Trophoblast cell (in vitro differentiated cells and primary cell): ENCODE results near the gene PGS1.
A peak's percentile ranks its signal among the peaks of the same experiment; 100 is the strongest.

ENCODE experiments used
- DNase-seq, 2 donors: peaks; one replicate each; pipeline ENCODE4 v3.0.0-alpha.2; 2016
- H2AFZ ChIP-seq: 2 replicates; pipeline ENCODE4 v1.6.1; 2013; ENCODE audit warnings: low read length, moderate library complexity, mild to moderate bottlenecking; ENCODE audit not compliant: insufficient read depth, poor library complexity
- H2AK5ac ChIP-seq: 2 replicates; pipeline ENCODE4 v1.6.1; 2013; ENCODE audit warnings: mild to moderate bottlenecking, low read length
- H2BK120ac ChIP-seq: 2 replicates; pipeline ENCODE4 v1.6.1; 2013; ENCODE audit warnings: low read length, mild to moderate bottlenecking, moderate library complexity; ENCODE audit not compliant: insufficient read depth, poor library complexity
- H2BK12ac ChIP-seq: 2 replicates; pipeline ENCODE4 v1.6.1; 2013; ENCODE audit warnings: mild to moderate bottlenecking, low read length, moderate library complexity
- H2BK5ac ChIP-seq: 2 replicates; pipeline ENCODE4 v1.6.1; 2013; ENCODE audit warnings: low read length, low read depth, moderate library complexity, mild to moderate bottlenecking; ENCODE audit not compliant: poor library complexity
- H3K14ac ChIP-seq: 2 replicates; pipeline ENCODE4 v1.6.1; 2013; ENCODE audit warnings: mild to moderate bottlenecking, low read length
- H3K18ac ChIP-seq: 2 replicates; pipeline ENCODE4 v1.6.1; 2013; ENCODE audit warnings: mild to moderate bottlenecking, low read length
- H3K23ac ChIP-seq: 2 replicates; pipeline ENCODE4 v1.6.1; 2013; ENCODE audit warnings: low read length
- H3K27ac ChIP-seq: 2 replicates; pipeline ENCODE4 v1.5.1; 2013; ENCODE audit warnings: low read depth, mild to moderate bottlenecking, inconsistent platforms, low read length, moderate library complexity
- H3K27me3 ChIP-seq: 2 replicates; pipeline ENCODE4 v1.6.1; 2013; ENCODE audit warnings: inconsistent platforms, mild to moderate bottlenecking, low read length, moderate library complexity; ENCODE audit not compliant: insufficient read depth
- H3K36me3 ChIP-seq, 2 experiments: 1 replicate in 1 of 2; 2 replicates in 1 of 2; pipeline ENCODE4 v1.6.1; 2013; ENCODE audit warnings: low read length in 2 of 2, mild to moderate bottlenecking in 2 of 2, moderate library complexity in 1 of 2; ENCODE audit not compliant: insufficient read depth in 2 of 2, control insufficient read depth in 1 of 2
- H3K4ac ChIP-seq: 2 replicates; pipeline ENCODE4 v1.6.1; 2013; ENCODE audit warnings: low read depth, mild to moderate bottlenecking, low read length, moderate library complexity
- H3K4me1 ChIP-seq, 2 experiments: 1 replicate in 1 of 2; 2 replicates in 1 of 2; pipeline ENCODE4 v1.6.1; 2013; ENCODE audit warnings: low read length in 2 of 2, mild to moderate bottlenecking in 2 of 2, moderate library complexity in 1 of 2; ENCODE audit not compliant: insufficient read depth in 2 of 2, control insufficient read depth in 1 of 2
- H3K4me2 ChIP-seq: 2 replicates; pipeline ENCODE4 v1.6.1; 2013; ENCODE audit warnings: inconsistent platforms, mild to moderate bottlenecking, low read length, moderate library complexity
- H3K4me3 ChIP-seq: 2 replicates; pipeline ENCODE4 v1.5.1; 2013; ENCODE audit warnings: mild to moderate bottlenecking, low read depth, low read length, inconsistent platforms
- H3K79me1 ChIP-seq: one replicate; pipeline ENCODE4 v1.6.1; 2013; ENCODE audit warnings: low read length
- H3K79me2 ChIP-seq: 2 replicates; pipeline ENCODE4 v1.6.1; 2013; ENCODE audit warnings: low read length, mild to moderate bottlenecking; ENCODE audit not compliant: control insufficient read depth, insufficient read depth, poor library complexity
- H3K9ac ChIP-seq: 2 replicates; pipeline ENCODE4 v1.6.1; 2013; ENCODE audit warnings: mild to moderate bottlenecking, low read length
- H3K9me3 ChIP-seq: 2 replicates; pipeline ENCODE4 v1.6.1; 2013; ENCODE audit warnings: low read depth, mild to moderate bottlenecking, control low read depth, inconsistent platforms, low read length; ENCODE audit not compliant: insufficient read depth
- H4K12ac ChIP-seq: 2 replicates; pipeline ENCODE4 v1.6.1; 2013; ENCODE audit warnings: low read depth, mild to moderate bottlenecking, low read length, moderate library complexity
- H4K8ac ChIP-seq: 2 replicates; pipeline ENCODE4 v1.6.1; 2013; ENCODE audit warnings: low read depth, mild to moderate bottlenecking, low read length, moderate library complexity
- H4K91ac ChIP-seq: one replicate; pipeline ENCODE4 v1.6.1; 2013; ENCODE audit warnings: low read depth, mild to moderate bottlenecking, low read length, moderate library complexity
- WGBS: extraction: QIAGEN DNeasy Blood & Tissue Kit; methylation state at CpG from one replicate; pipeline ENCODE4 v1.1.7; 2013; ENCODE audit warnings: missing lambda C conversion rate; ENCODE audit not compliant: insufficient read length, insufficient coverage; ENCODE audit errors: extremely low coverage; 5-methylcytosine and 5-hydroxymethylcytosine counted together

The PGS1 gene

DNA sequence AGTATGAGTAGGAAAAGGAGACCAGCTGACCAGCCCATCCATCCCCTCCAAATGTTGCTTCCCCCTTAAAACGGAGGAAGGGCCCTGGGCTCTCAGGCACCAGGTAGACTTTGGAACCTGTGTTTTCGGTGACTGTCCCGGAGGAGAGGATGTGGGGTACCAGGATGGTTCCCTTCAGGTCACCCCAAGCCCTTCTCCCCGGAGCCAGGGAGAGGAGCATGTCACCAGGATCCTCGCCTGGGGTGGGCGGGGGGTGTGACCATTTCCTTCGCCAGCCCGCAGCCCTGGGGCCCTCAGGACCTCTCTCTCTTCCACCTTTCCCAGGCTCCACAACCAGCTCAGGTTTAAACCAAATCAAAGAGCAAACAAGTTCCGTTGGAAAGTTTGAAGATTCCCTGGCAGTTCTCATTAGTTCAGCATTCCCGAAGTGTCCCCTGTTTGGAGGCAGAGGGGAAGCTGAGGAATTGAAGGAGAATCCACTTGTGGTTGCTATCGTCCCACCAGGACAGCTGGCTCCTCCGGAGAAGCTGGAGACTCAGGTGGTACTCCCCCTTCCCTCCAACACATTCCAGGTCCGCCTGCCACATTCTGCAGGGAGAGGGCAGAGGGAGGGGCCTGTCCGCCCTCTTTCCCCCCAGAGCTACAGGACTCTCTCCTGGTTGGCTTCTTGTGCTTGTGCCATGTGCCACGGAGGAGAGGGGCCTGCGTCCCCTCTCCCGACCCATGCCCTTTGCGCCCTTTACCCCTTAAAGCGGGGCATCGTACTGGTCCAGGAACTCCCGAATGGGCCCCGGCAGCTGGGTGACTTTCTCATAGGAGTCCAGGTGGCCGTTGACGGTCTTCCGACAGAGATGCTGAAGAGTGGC, 20.5 kb upstream of the PGS1 start:
- Histone ChIP-seq H3K36me3 (peaks cover 20 to 24% of the 10 kb centered on the region in 2 experiments), H3K79me1 (peaks cover 55% of the 10 kb centered on the region), H2BK120ac (peak overlapping the region; percentile 7), H3K4me2 (peak overlapping the region; percentile 71), H3K9ac (peak overlapping the region; percentile 44), H3K27me3 (peaks cover 1% of the 10 kb centered on the region), H2BK5ac (peak overlapping the region; percentile 28), H3K27ac (peak overlapping the region; percentile 92), H3K9me3 (no peaks in the 10 kb centered on the region), H3K4me1 (peaks cover 35 to 44% of the 10 kb centered on the region in 2 experiments), H3K79me2 (peaks cover 32% of the 10 kb centered on the region), H2BK12ac (no peak overlapping the region), H4K12ac (no peak overlapping the region), H3K14ac (peak overlapping the region; percentile 0), H3K18ac (peak overlapping the region; percentile 16), H4K91ac (peak overlapping the region; percentile 11), H2AFZ (no peak overlapping the region), H3K4me3 (peak overlapping the region; percentile 98), H4K8ac (peak overlapping the region; percentile 15), H2AK5ac (no peak overlapping the region), H3K4ac (peak overlapping the region; percentile 54), H3K23ac (no peak overlapping the region)
- DNase-seq, result no peak
- WGBS, result no CpG with 5 or more reads among the region's 25 CpGs

GRCh38 chr17:78358538-78359320, 19.7 kb upstream of the PGS1 start:
- peak overlapping the region; percentile 96 for H2BK5ac ChIP-seq
- H3K9me3 ChIP-seq, result no peaks in the 10 kb centered on the region
- H2BK12ac ChIP-seq, result no peak overlapping the region
- peak overlapping the region; percentile 98 for H3K9ac ChIP-seq
- H4K12ac ChIP-seq, result no peak overlapping the region
- H4K91ac ChIP-seq, result peak overlapping the region; percentile 78
- peaks cover 32% of the 10 kb centered on the region for H3K79me2 ChIP-seq
- peak overlapping the region; percentile 57 for H4K8ac ChIP-seq
- H2BK120ac ChIP-seq, result peak overlapping the region; percentile 86
- H3K18ac ChIP-seq, result peak overlapping the region; percentile 92
- H3K36me3 ChIP-seq, result peaks cover 20 to 24% of the 10 kb centered on the region in 2 experiments
- peak overlapping the region; percentile 17 for H2AFZ ChIP-seq
- H2AK5ac ChIP-seq, result peak overlapping the region; percentile 45
- peak overlapping the region; percentile 98 for H3K4me3 ChIP-seq
- H3K14ac ChIP-seq, result peak overlapping the region; percentile 96
- peak overlapping the region; percentile 71 for H3K4me2 ChIP-seq
- DNase-seq, result peak in 1 of 2 donors; percentile 45
- peak overlapping the region; percentile 92 for H3K27ac ChIP-seq
- WGBS, result no CpG with 5 or more reads among the region's 72 CpGs
- peaks cover 36 to 45% of the 10 kb centered on the region in 2 experiments for H3K4me1 ChIP-seq
- H3K79me1 ChIP-seq, result peaks cover 52% of the 10 kb centered on the region
- no peak overlapping the region for H3K23ac ChIP-seq
- H3K27me3 ChIP-seq, result peaks cover 1% of the 10 kb centered on the region
- H3K4ac ChIP-seq, result peak overlapping the region; percentile 54

GRCh38 chr17:78359321-78359996, 19.0 kb upstream of the PGS1 start:
- peaks cover 36 to 43% of the 10 kb centered on the region in 2 experiments for H3K4me1 ChIP-seq
- peak; percentile 31 to 50 for DNase-seq
- H3K9me3 ChIP-seq, result no peaks in the 10 kb centered on the region
- peak overlapping the region; percentile 86 for H2BK120ac ChIP-seq
- H4K8ac ChIP-seq, result peak overlapping the region; percentile 82
- peak overlapping the region; percentile 40 for H2AFZ ChIP-seq
- H3K14ac ChIP-seq, result peak overlapping the region; percentile 96
- peak overlapping the region; percentile 78 for H4K91ac ChIP-seq
- peak overlapping the region; percentile 54 for H3K4ac ChIP-seq
- peaks cover 54% of the 10 kb centered on the region for H3K79me1 ChIP-seq
- H3K23ac ChIP-seq, result no peak overlapping the region
- H3K27me3 ChIP-seq, result peaks cover 1% of the 10 kb centered on the region
- peak overlapping the region; percentile 92 for H3K27ac ChIP-seq
- no CpG with 5 or more reads among the region's 70 CpGs for WGBS
- peak overlapping the region; percentile 92 for H3K18ac ChIP-seq
- peak overlapping the region; percentile 98 for H3K9ac ChIP-seq
- peak overlapping the region; percentile 87 for H2AK5ac ChIP-seq
- peak overlapping the region; percentile 96 for H2BK5ac ChIP-seq
- peaks cover 31% of the 10 kb centered on the region for H3K79me2 ChIP-seq
- peak overlapping the region; percentile 58 for H2BK12ac ChIP-seq
- H3K36me3 ChIP-seq, result peaks cover 20 to 24% of the 10 kb centered on the region in 2 experiments
- peak overlapping the region; percentile 71 for H3K4me2 ChIP-seq
- H3K4me3 ChIP-seq, result peak overlapping the region; percentile 98
- H4K12ac ChIP-seq, result no peak overlapping the region

DNA sequence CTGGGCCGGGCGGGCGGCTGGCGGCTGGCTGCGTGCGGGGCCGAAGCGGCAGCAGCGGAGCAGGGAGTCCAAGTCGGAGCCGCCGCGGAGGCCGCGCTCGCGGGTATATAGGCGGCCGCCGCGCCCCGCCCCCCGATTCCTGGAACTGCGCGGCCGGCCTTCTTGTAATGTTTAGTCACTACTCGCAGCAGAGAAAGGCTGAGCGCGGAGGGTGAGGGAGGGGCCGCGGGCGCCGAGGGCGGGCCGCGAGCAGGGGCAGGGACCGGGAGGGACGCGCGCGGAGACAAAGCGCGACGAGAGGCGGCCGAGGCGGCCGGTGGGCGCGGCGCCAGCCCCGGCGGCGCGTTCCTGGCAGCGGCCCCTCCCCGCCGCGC, 18.5 kb upstream of the PGS1 start, which contains the start of gene SOCS3:
Gene SOCS3 (minus strand): TSS at position 81 of the 374 bp plus-strand sequence. CDS start 982 bp downstream, outside the sequence.
- no CpG with 5 or more reads among the region's 59 CpGs for WGBS
- peaks cover 20 to 24% of the 10 kb centered on the region in 2 experiments for H3K36me3 ChIP-seq
- peak; percentile 97 to 98 for DNase-seq
- H2BK12ac ChIP-seq, result peak within 1 kb of the TSS; percentile 96
- peak within 1 kb of the TSS; percentile 98 for H3K4me3 ChIP-seq
- H3K4me1 ChIP-seq, result peaks cover 38 to 46% of the 10 kb centered on the region in 2 experiments
- peak within 1 kb of the TSS; percentile 86 for H4K8ac ChIP-seq
- H3K79me2 ChIP-seq, result peaks cover 34% of the 10 kb centered on the region
- H3K14ac ChIP-seq, result peak within 1 kb of the TSS; percentile 96
- H2BK5ac ChIP-seq, result peak within 1 kb of the TSS; percentile 99
- peak within 1 kb of the TSS; percentile 96 for H3K18ac ChIP-seq
- peak within 1 kb of the TSS; percentile 87 for H2AK5ac ChIP-seq
- H3K79me1 ChIP-seq, result peaks cover 55% of the 10 kb centered on the region
- H3K9me3 ChIP-seq, result no peaks in the 10 kb centered on the region
- peak within 1 kb of the TSS; percentile 98 for H4K91ac ChIP-seq
- peak within 1 kb of the TSS; percentile 99 for H2BK120ac ChIP-seq
- H3K4me2 ChIP-seq, result peak within 1 kb of the TSS; percentile 71
- peaks cover 1% of the 10 kb centered on the region for H3K27me3 ChIP-seq
- H3K27ac ChIP-seq, result peak within 1 kb of the TSS; percentile 99
- peak within 1 kb of the TSS; percentile 77 for H3K4ac ChIP-seq
- no peak within 1 kb of the TSS for H3K23ac ChIP-seq
- peak within 1 kb of the TSS; percentile 98 for H3K9ac ChIP-seq
- peak within 1 kb of the TSS; percentile 74 for H4K12ac ChIP-seq
- peak within 1 kb of the TSS; percentile 82 for H2AFZ ChIP-seq
